NT2/D1 (cell line): ENCODE results near the gene EMID1.

Experiments used
- SUZ12 ChIP-seq: IDR thresholded peaks from 2 replicates; pipeline ENCODE4 v1.6.1; 2011; ENCODE audit not compliant: insufficient read length, insufficient read depth; ENCODE audit errors: extremely low read depth
- YY1 ChIP-seq: IDR thresholded peaks from 2 replicates; pipeline ENCODE4 v1.6.1; 2011; ENCODE audit not compliant: insufficient read length, insufficient read depth

DNA sequence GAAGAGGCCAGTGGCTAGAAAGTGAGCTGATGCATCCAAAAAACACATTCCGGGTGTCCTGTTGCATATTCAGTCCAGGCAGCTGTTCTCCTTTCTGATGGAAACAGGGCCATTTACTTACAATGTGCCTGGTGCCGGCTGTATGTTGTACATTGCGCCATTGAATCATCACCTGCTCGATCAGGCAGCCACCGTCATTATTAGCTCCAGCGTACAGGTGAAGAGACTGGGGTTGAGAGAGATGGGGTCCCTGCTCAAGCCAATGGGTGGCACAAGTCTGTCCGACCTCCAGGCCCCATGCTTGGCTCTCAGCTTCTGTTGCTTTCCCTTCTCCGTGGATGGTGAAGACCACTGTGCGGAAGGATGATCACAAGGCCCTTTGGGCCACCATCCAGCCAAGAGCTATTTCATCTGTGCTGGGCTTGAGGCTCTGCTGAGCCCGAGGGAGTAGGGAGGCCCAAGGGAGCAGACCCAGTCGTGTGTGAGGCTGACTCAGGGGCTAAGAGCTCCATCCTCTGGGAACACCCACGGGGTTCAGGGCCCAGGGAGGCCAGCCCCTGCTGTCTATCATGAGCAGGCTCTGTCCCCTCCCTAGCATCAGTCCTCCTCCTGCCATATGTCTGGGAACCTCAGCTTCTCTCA is 20.7 kb upstream of the EMID1 start:
- TF ChIP-seq YY1 (no peak), SUZ12 (no peak)
